HepG2 (cell line): ENCODE data around the gene HDGF. TPM values are rescaled to one million over a fixed set of nuclear protein-coding genes. Genes with fewer than 3 reads are reported as not detected.

Source experiments
- ATAC-seq: fragments of 200-7000 bp; cut with Tn5 transposase; 3 replicates; pipeline ENCODE4 v1.9.1; 2020; ENCODE audit warnings: mild to moderate bottlenecking, moderate library complexity
- BruUV-seq: library from RNA; stranded (reverse); fragments of 400-500 nt; replicated peaks from 2 replicates; lab custom pipeline; 2021; lab: Mats Ljungman, UMichigan
- CTCF ChIA-PET: fragments of 300-600 bp; formaldehyde crosslinking; extraction: SDS; loops from one replicate; lab custom pipeline; 2021; ENCODE audit warnings: low total read pairs, inconsistent platforms, low intra/inter-chr PET ratio; lab: Yijun Ruan, JAX
- POLR2A ChIA-PET: fragments of 350-600 bp; sonication (Branson Sonifier 250); formaldehyde crosslinking; loops from one replicate; lab custom pipeline; 2020; ENCODE audit warnings: antibody characterized with exemption, inconsistent platforms; lab: Yijun Ruan, JAX
- DNase-seq: peaks from one replicate; pipeline ENCODE4 v3.0.0-alpha.2; 2015; ENCODE audit warnings: low spot score
- FAIRE-seq: peaks from 3 replicates; lab custom pipeline; 2011; peaks lifted over from hg19 to GRCh38; lab: Jason Lieb, UNC
- H2AFZ ChIP-seq: one replicate; pipeline ENCODE4 v1.6.1; 2011; ENCODE audit warnings: low read length, inconsistent platforms
- H3K27ac ChIP-seq: fragments of 300-600 bp; 3 replicates; pipeline ENCODE4 v1.8.0; 2011; ENCODE audit warnings: mixed run types, mild to moderate bottlenecking, mixed read lengths, low read length, inconsistent platforms; ENCODE audit not compliant: insufficient read depth; ENCODE audit errors: extremely low read length
- H3K27me3 ChIP-seq, 2 experiments: fragments of 200-600 bp in 1 of 2; 2 replicates in 1 of 2; 3 replicates in 1 of 2; pipeline versions ENCODE4 v1.6.0 to v1.8.0; 2011; ENCODE audit warnings: low read length in 2 of 2, mild to moderate bottlenecking in 2 of 2, moderate library complexity in 2 of 2, inconsistent platforms in 1 of 2; ENCODE audit not compliant: insufficient read depth in 2 of 2, control insufficient read depth in 1 of 2
- H3K36me3 ChIP-seq, 2 experiments: fragments of 200-600 bp in 1 of 2; replicated peaks in 1 of 2; 2 replicates in 1 of 2; 3 replicates in 1 of 2; pipeline versions ENCODE4 v1.5.1 to v1.8.0; 2011; ENCODE audit warnings: low read length in 2 of 2, inconsistent platforms in 1 of 2; ENCODE audit not compliant: insufficient read depth in 2 of 2, control insufficient read depth in 1 of 2
- H3K4me1 ChIP-seq: 2 replicates; pipeline ENCODE4 v1.5.1; 2012; ENCODE audit warnings: low read length, inconsistent platforms; ENCODE audit not compliant: insufficient read depth
- H3K4me2 ChIP-seq: 2 replicates; pipeline ENCODE4 v1.6.0; 2011; ENCODE audit warnings: low read depth, low read length, inconsistent platforms
- H3K4me3 ChIP-seq, 3 experiments: fragments of 200-600 bp in 1 of 3; sonication (generic), shearing (Covaris generic) in 1 of 3; replicated peaks in 1 of 3; 2 replicates each; pipeline ENCODE4 v1.5.1; 2011 to 2016; ENCODE audit warnings: low read length in 3 of 3, inconsistent platforms in 2 of 3, low read depth in 2 of 3, mild to moderate bottlenecking in 2 of 3, control low read depth in 1 of 3, mixed read lengths in 1 of 3; ENCODE audit not compliant: insufficient read depth in 1 of 3
- H3K79me2 ChIP-seq: one replicate; pipeline ENCODE4 v1.6.1; 2011; ENCODE audit warnings: low read length, inconsistent platforms; ENCODE audit not compliant: insufficient read depth
- H3K9ac ChIP-seq: 2 replicates; pipeline ENCODE4 v1.6.0; 2011; ENCODE audit warnings: mild to moderate bottlenecking, low read depth, low read length, inconsistent platforms; ENCODE audit not compliant: insufficient read depth
- H3K9me3 ChIP-seq: 2 replicates; pipeline ENCODE4 v1.5.1; 2012; ENCODE audit warnings: mild to moderate bottlenecking, low read length
- H4K20me1 ChIP-seq: 2 replicates; pipeline ENCODE4 v1.6.0; 2011; ENCODE audit warnings: inconsistent platforms, mild to moderate bottlenecking, low read length, moderate library complexity; ENCODE audit not compliant: insufficient read depth
- IKZF4 ChIP-seq: sonication (generic); formaldehyde crosslinking; IDR thresholded peaks from 2 replicates; pipeline ENCODE4 v1.5.1; 2020; ENCODE audit warnings: borderline replicate concordance, mild to moderate bottlenecking, low read depth, missing genetic modification reagents; ENCODE audit errors: not compliant biosample characterization
- PHF20 ChIP-seq: sonication (generic); formaldehyde crosslinking; IDR thresholded peaks from 2 replicates; pipeline ENCODE4 v1.5.0; 2020; ENCODE audit warnings: mild to moderate bottlenecking, missing genetic modification reagents
- PHF21A ChIP-seq: sonication (generic); formaldehyde crosslinking; IDR thresholded peaks from 2 replicates; pipeline ENCODE4 v1.5.0; 2020; ENCODE audit warnings: mild to moderate bottlenecking, missing genetic modification reagents
- SNAPC2 ChIP-seq: sonication (generic); formaldehyde crosslinking; IDR thresholded peaks from 2 replicates; pipeline ENCODE4 v1.8.1; 2022; ENCODE audit warnings: mild to moderate bottlenecking, missing genetic modification reagents
- ZBTB43 ChIP-seq: sonication (generic); formaldehyde crosslinking; conservative IDR thresholded peaks from 2 replicates; pipeline ENCODE4 v1.4.0; 2020; ENCODE audit warnings: missing genetic modification reagents
- ZNF260 ChIP-seq: sonication (generic); formaldehyde crosslinking; IDR thresholded peaks from 2 replicates; pipeline ENCODE4 v1.4.0; 2020; ENCODE audit warnings: missing genetic modification reagents, low read depth, mild to moderate bottlenecking, borderline replicate concordance
- ZNF563 ChIP-seq: sonication (generic); formaldehyde crosslinking; IDR thresholded peaks from 2 replicates; pipeline ENCODE4 v1.8.0; 2022; ENCODE audit warnings: mild to moderate bottlenecking, moderate library complexity, missing genetic modification reagents
- ZNF746 ChIP-seq: sonication (generic); formaldehyde crosslinking; IDR thresholded peaks from 2 replicates; pipeline ENCODE4 v1.8.0; 2022; ENCODE audit warnings: mild to moderate bottlenecking, missing genetic modification reagents
- WGBS: methylation state at CpG from one replicate; pipeline ENCODE4 v1.1.6; 2017; ENCODE audit warnings: low lambda C conversion rate; 5-methylcytosine and 5-hydroxymethylcytosine counted together
- in situ Hi-C: cut with HindIII; loops from 2 replicates; pipeline ENCODE4 v1.10.0; 2017; ENCODE audit warnings: low pct_unique_long_range_greater_than_20kb; ENCODE audit not compliant: extremely low pct_ligation_motif_present
- intact Hi-C: fragments of 100-400 bp; cut with micrococcal nuclease; formaldehyde crosslinking; loops from one replicate; pipeline ENCODE4 v1.10.0; 2022; ENCODE audit not compliant: unreplicated experiment
- polyA plus RNA-seq, 8 experiments: library from polyadenylated mRNA; depleted of rRNA in 3 of 8; stranded (reverse) in 7 of 8; unstranded in 1 of 8; fragments of >200 nt; fragmentation: Illumina TruSeq in 4 of 8; extraction: Trizol in 4 of 8; gene quantifications; 2 replicates each; pipeline versions ENCODE4 v1.2.1 to v1.2.3, GENCODE V29; 2011 to 2016; ENCODE audit warnings: low read depth in 4 of 8, missing spikeins in 1 of 8, mixed read lengths in 1 of 8; ENCODE audit not compliant: insufficient read depth in 1 of 8
- total RNA-seq, 5 experiments: library from RNA; depleted of rRNA; stranded (reverse); fragments of >200 nt; fragmentation: Illumina TruSeq; extraction: Trizol; gene quantifications; 2 replicates each; pipeline ENCODE4 v1.2.3, GENCODE V29; 2016; ENCODE audit warnings: low read depth in 1 of 5

HDGF gene
- total and polyA plus RNA-seq, 2 of the 13 experiments (the other 11 are each of a cell fraction or from before 2014, with no cell fraction given): 156 to 196 TPM

- in situ Hi-C loops: no loop called here
- CTCF ChIA-PET: interaction anchor here (0.9 kb wide), 1 partner anchor 11 kb away, joined by 3 read pairs; no protein-coding TSS in a partner anchor
- 0 out of 2 replicates have a peak, but pooled peaks cover 6% of the 10 kb centered on the region for H3K4me1 ChIP-seq
- intact Hi-C loops: no loop called here
- FAIRE-seq (no peak), ATAC-seq (no peak), DNase-seq (no peak)
- H4K20me1 ChIP-seq: no peaks in the 10 kb centered on the region
- TF ChIP-seq ZNF563 (CRISPR knock-in tag) (no peak), SNAPC2 (CRISPR knock-in tag) (no peak), ZBTB43 (CRISPR knock-in tag) (no peak), IKZF4 (CRISPR knock-in tag) (no peak), ZNF260 (CRISPR knock-in tag) (no peak), ZNF746 (CRISPR knock-in tag) (no peak), PHF21A (no peak), PHF20 (CRISPR knock-in tag) (no peak)
- peaks cover 2 to 5% of the 10 kb centered on the region in 2 experiments; a peak in 1 of 5 replicates for H3K27me3 ChIP-seq
- no peak overlapping the region for H3K27ac ChIP-seq
- H3K9me3 ChIP-seq: no peaks in the 10 kb centered on the region
- no peak overlapping the region for H3K4me3 ChIP-seq
- H2AFZ ChIP-seq: no peak overlapping the region
- no peaks in the 10 kb centered on the region for H3K79me2 ChIP-seq
- 85% methylated on average over 3 of the region's 3 CpGs for WGBS
- BruUV-seq: no TSS peak
- H3K36me3 ChIP-seq: 0 out of 5 replicates have a peak, but pooled peaks cover 0 to under 1% of the 10 kb centered on the region in 2 experiments
- POLR2A ChIA-PET: interaction anchor here (0.7 kb wide), 1 partner anchor 21 kb away, joined by 3 read pairs; no protein-coding TSS in a partner anchor
- H3K9ac ChIP-seq: no peak overlapping the region
- H3K4me2 ChIP-seq: no peak overlapping the region
Observed at GRCh38 chr1:156714830-156715229, 36.6 kb downstream of the HDGF start.
